GM19397 (cell line): ENCODE data around the gene AIFM1.
A peak's percentile ranks its signal among the peaks of the same experiment; 100 is the strongest.
"Not testable (repeated sequence)": the region's sequence is repeated elsewhere in the genome, so short reads cannot be mapped to it uniquely, and the experiment has no call there.

Experiments
- ATAC-seq: cut with Tn5 transposase; IDR thresholded peaks from one replicate; pipeline ENCODE4 v1.9.1; 2021; ENCODE audit warnings: mild to moderate bottlenecking, moderate library complexity; ENCODE audit not compliant: unreplicated experiment

AIFM1 gene

GRCh38 chrX:130120746-130121504 is 44.7 kb downstream of the AIFM1 start:
- ATAC-seq, result peak; percentile 72

GRCh38 chrX:130120321-130120731 is 45.3 kb downstream of the AIFM1 start:
- ATAC-seq, result peak; percentile 40

- ATAC-seq, result no peak
Measured at GRCh38 chrX:130119312-130119898, 46.2 kb downstream of the AIFM1 start.

- ATAC-seq, result no peak
Measured at GRCh38 chrX:130118441-130119311, 47.0 kb downstream of the AIFM1 start.

- ATAC-seq, result no peak
Measured at GRCh38 chrX:130117166-130117565, 48.5 kb downstream of the AIFM1 start.

- ATAC-seq, result not testable (repeated sequence)
Measured at GRCh38 chrX:130115119-130115885, 50.3 kb downstream of the AIFM1 start.

GRCh38 chrX:130114141-130114588 is 51.5 kb downstream of the AIFM1 start:
- no peak for ATAC-seq

- ATAC-seq, result no peak
Measured at GRCh38 chrX:130111220-130112154, 54.2 kb downstream of the AIFM1 start.

GRCh38 chrX:130110379-130111219 is 55.0 kb downstream of the AIFM1 start, which contains the start of gene ELF4:
Gene ELF4 (minus strand): TSS chrX:130110497. CDS start chrX:130081330, 29,167 bp downstream.
- ATAC-seq, result peak; percentile 40

GRCh38 chrX:130109429-130110378 is 55.9 kb downstream of the AIFM1 start:
- peak; percentile 16 for ATAC-seq

- ATAC-seq, result peak; percentile 66
Measured at GRCh38 chrX:130108647-130109428, 56.8 kb downstream of the AIFM1 start.

- ATAC-seq, result no peak
Measured at GRCh38 chrX:130106071-130106470, 59.6 kb downstream of the AIFM1 start.

- ATAC-seq, result no peak
Measured at GRCh38 chrX:130105244-130105643, 60.4 kb downstream of the AIFM1 start.

- no peak for ATAC-seq
Measured at GRCh38 chrX:130103605-130104004, 62.0 kb downstream of the AIFM1 start.

- ATAC-seq, result no peak
Measured at GRCh38 chrX:130100180-130100579, 65.5 kb downstream of the AIFM1 start.

- ATAC-seq, result no peak
Measured at GRCh38 chrX:130098210-130098552, 67.5 kb downstream of the AIFM1 start.
